Stimulated activated CD8-positive, alpha-beta memory T cell treated with anti-CD3 and anti-CD28 coated beads, Interleukin-4, amount 100 ng/mL, for 1 hour (primary cell): Measurements from ENCODE around the gene ASB9.
"Not testable (repeated sequence)": the region's sequence is repeated elsewhere in the genome, so short reads cannot be mapped to it uniquely, and the experiment has no call there.

Source experiments
- DNase-seq, 2 donors: peaks; one replicate each; pipeline ENCODE4 v3.0.0-alpha.2; 2020; ENCODE audit warnings: low read depth in 2 of 2, low spot score in 1 of 2

Gene ASB9, protein sequence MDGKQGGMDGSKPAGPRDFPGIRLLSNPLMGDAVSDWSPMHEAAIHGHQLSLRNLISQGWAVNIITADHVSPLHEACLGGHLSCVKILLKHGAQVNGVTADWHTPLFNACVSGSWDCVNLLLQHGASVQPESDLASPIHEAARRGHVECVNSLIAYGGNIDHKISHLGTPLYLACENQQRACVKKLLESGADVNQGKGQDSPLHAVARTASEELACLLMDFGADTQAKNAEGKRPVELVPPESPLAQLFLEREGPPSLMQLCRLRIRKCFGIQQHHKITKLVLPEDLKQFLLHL

GRCh38 chrX:15269618-15270521, at the start of gene ASB9:
Gene ASB9 (minus strand): TSS chrX:15270083. CDS start chrX:15269874, 209 bp downstream.
- no peak for DNase-seq

GRCh38 chrX:15319075-15319474, 49.2 kb upstream of the ASB9 start:
- no peak for DNase-seq

GRCh38 chrX:15315509-15315908, 45.6 kb upstream of the ASB9 start, which contains the start of gene ASB11:
Gene ASB11 (minus strand): TSS chrX:15315640. CDS start chrX:15315605, 35 bp downstream.
- DNase-seq = no peak

GRCh38 chrX:15314472-15314871, 44.6 kb upstream of the ASB9 start:
- DNase-seq = no peak

DNA sequence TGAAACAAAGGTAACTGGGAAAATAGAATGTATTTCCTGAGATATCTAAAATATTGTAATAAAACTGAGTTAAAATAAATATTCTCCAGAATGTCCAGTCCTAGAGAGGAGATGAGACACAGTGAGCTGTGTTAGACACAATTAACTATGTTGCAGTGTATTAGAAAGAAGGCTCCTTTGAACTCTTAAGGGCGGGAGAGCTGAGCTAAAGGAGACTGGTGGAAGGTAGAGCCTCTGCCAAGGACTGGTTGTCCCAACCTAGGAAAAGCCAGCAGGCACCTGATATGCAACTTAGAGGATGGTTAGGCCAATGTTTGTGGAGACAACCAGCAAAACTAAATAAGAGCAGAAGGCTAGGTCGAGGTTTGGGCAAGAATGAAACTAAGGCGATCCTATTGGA, 41.2 kb upstream of the ASB9 start:
- DNase-seq = no peak

- no peak for DNase-seq
Observed at GRCh38 chrX:15310117-15310516, 40.2 kb upstream of the ASB9 start.

GRCh38 chrX:15305899-15306298, 36.0 kb upstream of the ASB9 start:
- DNase-seq = not testable (repeated sequence)

- DNase-seq = no peak
Observed at GRCh38 chrX:15301924-15302323, 32.0 kb upstream of the ASB9 start.

DNA sequence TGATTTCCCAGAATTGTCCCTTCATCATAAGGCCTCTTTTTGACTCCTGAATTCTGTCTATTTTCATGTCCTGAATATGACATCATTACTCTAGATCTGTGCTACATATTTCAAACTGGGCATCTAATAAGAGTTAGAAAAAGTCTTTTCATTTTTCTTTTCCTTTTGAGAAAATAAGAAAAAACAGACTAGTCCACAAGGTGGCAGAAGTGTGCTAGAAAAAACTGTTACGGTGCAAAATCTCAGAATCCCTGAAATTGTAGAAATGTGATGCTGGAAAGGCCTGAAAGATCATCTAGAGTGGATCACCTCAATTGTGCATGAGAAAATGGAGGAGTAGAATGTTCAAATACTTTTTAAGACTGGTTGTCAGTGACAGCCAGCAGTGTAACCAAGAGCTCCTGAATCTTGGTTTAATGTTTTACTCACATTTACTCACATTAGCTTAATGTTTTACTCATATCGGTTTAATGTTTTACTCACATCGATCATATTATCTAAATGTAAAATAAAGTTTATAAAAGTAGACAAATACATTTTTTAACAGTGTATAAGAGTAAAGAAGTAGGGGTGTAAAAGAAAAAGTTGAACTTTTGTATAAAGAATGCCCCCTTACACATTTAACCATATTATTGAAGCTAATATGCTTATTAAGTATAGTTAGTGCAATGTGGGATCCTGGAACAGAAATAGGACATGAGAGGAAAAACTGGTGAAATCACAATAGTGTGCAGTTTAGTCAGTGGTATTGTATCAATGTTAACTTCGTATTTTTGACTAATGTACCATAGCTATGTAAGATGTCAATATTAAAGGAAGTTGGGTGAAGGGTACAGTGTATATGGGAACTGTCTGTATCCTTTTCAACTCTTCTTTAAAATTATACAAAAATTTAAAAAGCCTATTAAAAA, 30.3 kb upstream of the ASB9 start:
- no peak for DNase-seq

DNA sequence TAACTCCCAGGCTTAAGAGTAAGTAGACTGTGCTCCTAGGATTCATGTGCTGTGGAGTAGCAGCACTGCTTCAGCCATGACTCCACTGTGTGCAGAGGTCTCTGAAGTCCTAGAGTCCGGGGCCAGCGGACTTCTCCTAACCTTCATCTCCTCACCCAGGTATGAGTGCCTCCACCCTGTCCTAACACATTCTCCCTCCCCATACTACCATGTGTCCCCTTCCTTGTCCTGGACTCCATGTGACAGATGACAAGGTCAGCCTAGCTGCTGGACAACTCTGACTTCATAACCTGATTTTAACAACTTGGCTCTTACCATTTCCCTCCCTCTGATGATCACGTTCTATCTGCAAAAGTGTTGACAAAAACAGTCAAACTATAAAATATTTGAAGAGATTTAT, 28.9 kb upstream of the ASB9 start:
- no peak for DNase-seq

- no peak for DNase-seq
Observed at GRCh38 chrX:15298201-15298600, 28.3 kb upstream of the ASB9 start.

GRCh38 chrX:15293451-15293850, 23.6 kb upstream of the ASB9 start:
- DNase-seq = no peak

DNA sequence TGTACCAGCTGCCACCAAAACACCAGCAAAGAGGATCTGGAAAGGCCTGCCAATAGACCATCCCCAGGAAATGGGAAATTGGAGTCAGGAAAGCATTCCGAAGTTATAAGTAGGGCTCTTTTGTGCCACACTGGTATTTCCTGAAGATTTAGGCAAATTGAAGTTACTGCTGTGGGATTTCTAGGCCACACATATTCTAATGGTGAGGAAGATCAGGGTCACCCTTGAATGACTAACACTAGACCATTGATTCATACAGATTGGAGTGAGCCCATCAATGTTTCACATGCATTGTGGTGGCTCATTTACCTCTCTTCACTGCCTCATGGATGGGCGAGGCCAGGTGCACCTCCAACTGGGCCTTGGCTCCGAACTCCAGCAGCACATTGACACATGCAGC, 23.0 kb upstream of the ASB9 start:
- no peak for DNase-seq

- DNase-seq = no peak
Observed at GRCh38 chrX:15277604-15278003, 7.7 kb upstream of the ASB9 start.

DNA sequence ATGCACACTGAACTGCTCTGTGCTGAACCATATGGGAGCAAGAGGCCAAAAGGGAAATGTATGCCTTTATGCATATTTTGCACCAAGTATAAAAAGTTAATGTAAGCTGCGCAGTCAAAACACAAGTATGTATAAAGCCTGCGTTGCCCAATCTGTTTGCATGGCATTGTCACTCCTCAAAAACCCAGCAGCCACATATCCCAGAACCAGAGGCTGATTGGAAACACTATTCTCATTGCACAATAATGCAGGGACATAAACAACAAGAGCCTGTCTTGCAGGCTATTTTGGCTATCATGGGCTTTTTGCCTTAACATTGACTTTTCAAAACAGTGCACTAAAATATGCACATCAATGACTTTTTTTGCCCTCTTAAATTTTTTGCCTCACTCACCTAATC, 5.1 kb upstream of the ASB9 start:
- DNase-seq = no peak

- not testable (repeated sequence) for DNase-seq
Observed at GRCh38 chrX:15273275-15273674, 3.4 kb upstream of the ASB9 start.

DNA sequence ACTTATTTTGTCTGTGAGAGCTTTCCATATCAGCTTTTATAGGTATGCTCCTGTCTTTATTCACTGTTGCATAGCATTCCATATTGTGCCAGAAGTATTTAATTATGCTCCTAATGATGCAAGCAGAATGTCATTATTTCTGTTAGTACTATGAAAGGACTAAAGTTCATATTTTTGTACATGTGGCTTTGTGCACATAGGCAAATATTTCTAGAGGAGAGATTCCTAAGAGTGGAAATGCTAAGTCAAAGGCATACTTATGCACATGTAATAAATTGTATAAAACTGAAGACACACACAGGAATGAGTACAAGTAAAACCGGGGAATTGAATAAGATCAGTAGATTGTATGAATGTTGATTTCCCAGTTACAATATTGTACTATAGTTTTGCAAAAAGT, 1.9 kb upstream of the ASB9 start:
- no peak for DNase-seq

DNA sequence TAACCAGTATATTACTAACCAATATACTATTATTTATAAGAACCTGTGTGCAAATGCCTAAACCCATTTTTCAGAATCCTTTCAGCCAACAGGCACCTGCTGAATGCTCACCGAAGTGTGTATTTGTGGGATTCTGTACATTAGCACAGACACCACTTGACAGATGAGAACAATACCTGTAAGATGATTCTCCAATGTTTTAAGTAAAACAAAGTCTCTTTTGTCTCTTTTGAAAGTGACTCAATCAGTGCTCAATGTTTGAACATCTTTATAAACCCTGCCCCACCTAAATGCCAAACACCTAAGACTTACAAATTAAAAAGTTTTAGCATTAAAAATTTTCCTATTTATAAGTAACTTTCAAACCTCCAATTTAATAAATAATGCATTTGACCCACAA, 763 bp downstream of the ASB9 start:
- no peak for DNase-seq

DNA sequence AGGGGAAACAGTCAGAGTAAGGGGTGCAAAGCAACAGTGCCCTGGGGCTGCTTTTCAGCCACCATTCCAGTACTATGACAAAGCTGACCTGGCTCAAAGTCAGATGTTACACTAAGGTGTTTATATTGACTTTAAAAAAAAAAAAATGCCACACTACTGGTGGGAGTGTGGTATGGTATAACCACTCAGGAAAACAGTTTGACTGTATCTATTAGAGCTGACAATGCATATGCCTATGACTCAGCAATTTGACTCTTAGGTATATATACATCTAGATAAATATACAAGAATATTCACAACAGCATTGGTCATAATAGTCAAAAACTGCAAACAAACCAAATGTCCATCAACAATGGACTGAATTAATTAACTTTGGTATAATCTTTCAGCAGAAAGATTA, 15.0 kb downstream of the ASB9 start:
- no peak for DNase-seq

- DNase-seq = no peak
Observed at GRCh38 chrX:15245896-15246295, 24.0 kb downstream of the ASB9 start.

- DNase-seq = no peak
Observed at GRCh38 chrX:15244421-15244820, 25.5 kb downstream of the ASB9 start.
